ENCODE measurements around the gene MAP4K4.

Gene MAP4K4

DNA sequence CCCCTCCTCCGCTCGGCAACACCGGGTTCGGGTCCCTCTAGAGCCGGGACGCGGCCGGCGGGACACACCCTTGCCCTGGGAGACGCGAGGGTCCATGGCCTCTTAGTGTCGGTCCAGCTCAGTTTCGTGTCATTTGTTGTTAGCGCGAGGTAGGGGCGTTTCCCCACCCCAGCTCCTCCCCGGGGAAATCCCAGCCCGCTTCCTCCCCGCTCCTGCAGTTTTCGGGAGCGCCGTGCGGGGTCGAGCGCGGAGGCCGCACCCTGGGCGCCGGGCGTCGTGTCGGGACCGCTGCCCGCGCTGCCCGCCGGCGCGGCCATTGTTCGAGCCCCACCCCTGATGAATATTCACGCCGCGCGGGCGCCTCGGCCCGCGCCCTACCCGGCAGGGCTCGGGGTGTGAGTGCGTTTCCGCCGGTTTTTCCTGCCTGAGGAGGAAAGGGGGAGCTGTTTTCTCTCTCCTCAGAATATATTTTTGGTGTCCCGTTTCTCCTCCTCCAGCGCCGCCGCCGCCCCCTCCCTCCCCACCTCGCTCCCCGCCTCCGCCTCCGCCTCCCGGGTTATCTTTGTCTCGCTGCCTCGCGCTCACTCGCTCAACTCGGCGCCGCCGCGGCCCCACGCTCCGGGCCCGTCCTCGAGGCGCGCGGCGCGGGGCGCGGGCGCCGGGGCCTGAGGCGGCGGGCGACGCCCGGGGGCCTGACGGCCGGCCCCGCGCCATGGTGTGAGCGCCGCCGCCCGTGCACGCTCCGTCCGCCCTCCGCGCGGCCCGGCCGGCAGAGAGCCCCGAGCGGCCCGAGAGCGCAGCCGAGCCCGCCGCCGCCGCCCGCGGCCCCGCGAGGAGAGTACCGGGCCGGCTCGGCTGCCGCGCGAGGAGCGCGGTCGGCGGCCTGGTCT, at the start of gene MAP4K4:
Gene MAP4K4, plus strand, starts transcription at position 584 of the 890 bp plus-strand sequence. CDS start 374 bp downstream, outside the sequence.
- TF ChIP-seq, protein P1, sequence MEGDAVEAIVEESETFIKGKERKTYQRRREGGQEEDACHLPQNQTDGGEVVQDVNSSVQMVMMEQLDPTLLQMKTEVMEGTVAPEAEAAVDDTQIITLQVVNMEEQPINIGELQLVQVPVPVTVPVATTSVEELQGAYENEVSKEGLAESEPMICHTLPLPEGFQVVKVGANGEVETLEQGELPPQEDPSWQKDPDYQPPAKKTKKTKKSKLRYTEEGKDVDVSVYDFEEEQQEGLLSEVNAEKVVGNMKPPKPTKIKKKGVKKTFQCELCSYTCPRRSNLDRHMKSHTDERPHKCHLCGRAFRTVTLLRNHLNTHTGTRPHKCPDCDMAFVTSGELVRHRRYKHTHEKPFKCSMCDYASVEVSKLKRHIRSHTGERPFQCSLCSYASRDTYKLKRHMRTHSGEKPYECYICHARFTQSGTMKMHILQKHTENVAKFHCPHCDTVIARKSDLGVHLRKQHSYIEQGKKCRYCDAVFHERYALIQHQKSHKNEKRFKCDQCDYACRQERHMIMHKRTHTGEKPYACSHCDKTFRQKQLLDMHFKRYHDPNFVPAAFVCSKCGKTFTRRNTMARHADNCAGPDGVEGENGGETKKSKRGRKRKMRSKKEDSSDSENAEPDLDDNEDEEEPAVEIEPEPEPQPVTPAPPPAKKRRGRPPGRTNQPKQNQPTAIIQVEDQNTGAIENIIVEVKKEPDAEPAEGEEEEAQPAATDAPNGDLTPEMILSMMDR (IDR thresholded peaks at IDR 0.05; ENCODE audit: extremely low read depth, insufficient read depth, missing control alignments), result no peak
- in situ Hi-C loops (cut with MboI; ENCODE audit: low pct_unique_long_range_greater_than_20kb, low sequenced_read_pairs, unreplicated experiment), result no loop called here
- peak; percentile 70 for DNase-seq (ENCODE audit: low spot score)

DNA sequence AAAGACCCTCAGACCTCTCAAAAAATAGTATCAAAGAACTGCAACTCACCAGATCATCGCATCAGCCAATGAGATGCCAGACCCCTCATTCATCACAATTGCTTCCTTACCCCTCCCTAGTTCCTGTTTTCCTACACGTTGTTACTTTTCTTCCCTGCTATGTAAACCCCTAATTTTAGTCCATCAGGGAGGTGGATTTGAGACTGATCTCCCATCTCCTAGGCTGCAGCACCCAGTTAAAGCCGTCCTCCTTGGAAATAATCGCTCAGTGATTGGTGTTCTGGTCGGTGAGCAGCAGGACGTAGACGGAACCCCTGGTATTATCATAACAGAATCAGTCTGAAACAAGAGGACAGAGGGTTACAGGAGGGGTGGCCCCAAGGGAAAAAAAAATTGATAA, 44.0 kb upstream of the MAP4K4 start:
- in situ Hi-C loops (cut with MboI; ENCODE audit: low pct_unique_long_range_greater_than_20kb, low sequenced_read_pairs, unreplicated experiment), result no loop called here
- TF ChIP-seq, protein P1 (IDR thresholded peaks at IDR 0.05; ENCODE audit: extremely low read depth, insufficient read depth, missing control alignments), result no peak

DNA sequence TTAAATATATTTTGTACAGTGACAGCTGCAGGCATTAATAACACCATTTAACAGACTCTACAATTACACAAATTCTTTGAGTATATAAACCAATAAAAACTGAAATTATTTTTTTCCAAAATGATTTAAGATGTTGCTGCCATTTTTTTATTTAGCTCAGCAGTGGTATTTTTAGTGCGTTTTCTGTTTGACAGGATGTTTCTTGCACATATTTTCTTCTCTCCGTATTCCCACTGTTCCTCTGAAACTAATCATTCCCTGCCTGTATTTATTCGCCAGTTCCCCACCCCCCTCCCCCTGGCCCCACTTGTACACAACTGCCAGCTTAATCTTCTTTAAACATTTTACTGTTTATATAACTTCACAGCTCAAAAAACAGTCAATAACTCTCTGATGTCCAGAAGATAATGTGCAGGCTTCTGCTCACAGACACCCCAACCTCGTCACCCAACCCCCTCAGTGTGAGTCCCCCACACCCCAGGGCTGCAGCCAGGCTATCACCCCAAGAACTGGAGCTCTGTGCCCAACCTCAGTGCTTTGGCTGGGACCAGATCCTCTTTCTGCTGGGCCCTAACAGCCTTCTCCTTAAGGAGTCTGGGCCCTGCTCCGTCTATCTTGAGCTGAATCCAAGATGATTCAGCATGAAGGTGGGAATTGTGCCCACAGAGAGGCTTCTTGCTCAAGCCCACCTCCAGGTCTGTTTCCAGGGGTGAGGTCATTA, 41.6 kb upstream of the MAP4K4 start:
- DNase-seq (ENCODE audit: low spot score), result no peak
- TF ChIP-seq, protein P1 (IDR thresholded peaks at IDR 0.05; ENCODE audit: extremely low read depth, insufficient read depth, missing control alignments), result no peak
- in situ Hi-C loops (cut with MboI; ENCODE audit: low pct_unique_long_range_greater_than_20kb, low sequenced_read_pairs, unreplicated experiment), result no loop called here

More for the DNA sequence above, 44.0 kb upstream of the MAP4K4 start:
- DNase-seq (ENCODE audit: low spot score), result no peak

DNA sequence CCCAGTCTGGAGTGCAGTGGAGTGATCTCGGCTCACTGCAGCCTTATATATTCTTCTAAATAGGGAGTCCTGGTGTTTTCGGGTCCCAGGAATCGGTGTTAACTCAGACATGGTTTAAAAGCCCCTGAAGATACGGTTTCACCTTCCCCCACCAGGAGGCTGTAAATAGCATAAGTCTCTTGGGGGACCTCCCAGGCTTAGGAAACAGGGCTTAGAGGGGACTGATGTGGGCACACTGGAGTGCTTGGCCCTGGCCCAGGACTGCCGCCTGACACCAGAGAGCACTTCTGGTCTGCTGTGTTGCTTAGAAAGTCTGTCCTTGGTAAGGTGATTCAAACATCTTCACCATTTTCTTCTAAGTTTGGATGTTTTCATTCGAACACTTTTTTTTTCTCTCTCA, 39.7 kb upstream of the MAP4K4 start:
- DNase-seq (ENCODE audit: low spot score), result no peak
- in situ Hi-C loops (cut with MboI; ENCODE audit: low pct_unique_long_range_greater_than_20kb, low sequenced_read_pairs, unreplicated experiment), result no loop called here
- TF ChIP-seq, protein P1 (IDR thresholded peaks at IDR 0.05; ENCODE audit: extremely low read depth, insufficient read depth, missing control alignments), result no peak

DNA sequence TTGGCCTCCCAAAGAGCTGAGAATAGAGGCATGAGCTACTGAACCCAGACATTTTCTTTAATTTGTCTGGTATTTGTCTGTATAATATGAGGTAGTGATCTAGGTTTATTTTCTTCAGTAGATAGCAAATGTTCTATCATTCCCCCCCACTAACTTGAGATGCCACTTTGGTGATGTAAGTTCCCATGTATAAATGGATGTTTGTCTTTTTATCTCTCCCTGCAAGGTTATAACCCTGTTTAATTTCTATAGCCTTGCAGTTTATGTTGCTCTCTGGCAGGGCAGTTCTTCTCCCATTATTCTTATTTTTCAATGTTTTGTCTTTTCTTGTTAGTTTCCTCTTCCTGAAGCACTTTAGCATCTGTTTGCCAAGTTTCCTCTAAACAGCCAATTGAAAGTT, 39.1 kb upstream of the MAP4K4 start:
- in situ Hi-C loops (cut with MboI; ENCODE audit: low pct_unique_long_range_greater_than_20kb, low sequenced_read_pairs, unreplicated experiment), result no loop called here
- no peak for DNase-seq (ENCODE audit: low spot score)
- TF ChIP-seq, protein P1 (IDR thresholded peaks at IDR 0.05; ENCODE audit: extremely low read depth, insufficient read depth, missing control alignments), result no peak

DNA sequence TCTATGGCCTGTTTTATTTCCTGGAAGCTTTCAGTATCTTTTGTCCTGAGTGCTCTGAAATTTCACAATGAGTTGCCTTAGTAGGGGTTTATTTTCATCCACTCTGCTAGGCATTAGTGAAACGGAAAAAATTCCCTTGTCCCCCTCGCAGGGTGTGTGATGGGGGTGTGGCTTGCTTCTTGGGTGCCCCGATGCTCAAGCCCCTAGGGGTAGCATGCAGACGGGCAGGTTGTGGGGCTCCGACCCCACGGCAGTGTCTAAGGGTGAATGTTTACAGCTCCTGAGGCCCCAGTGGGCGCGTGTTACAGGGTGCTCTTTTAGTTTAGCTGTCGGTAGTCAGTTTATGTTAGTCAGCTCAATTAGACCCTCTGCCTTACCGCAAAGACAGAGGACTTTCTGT, 32.2 kb upstream of the MAP4K4 start:
- no peak for DNase-seq (ENCODE audit: low spot score)
- in situ Hi-C loops (cut with MboI; ENCODE audit: low pct_unique_long_range_greater_than_20kb, low sequenced_read_pairs, unreplicated experiment), result no loop called here
- TF ChIP-seq, protein P1 (IDR thresholded peaks at IDR 0.05; ENCODE audit: extremely low read depth, insufficient read depth, missing control alignments), result no peak

All from GM13977 (cell line).